GM13976 (cell line): ENCODE results near the gene TRPM5.
A peak's percentile ranks its signal among the peaks of the same experiment; 100 is the strongest.

Experiments used
- DNase-seq: peaks from one replicate; pipeline ENCODE4 v3.0.0; 2012; ENCODE audit warnings: low spot score
- CTCF ChIP-seq: IDR thresholded peaks from 2 replicates; pipeline ENCODE4 v1.5.1; 2012; ENCODE audit warnings: borderline replicate concordance, mild to moderate bottlenecking; ENCODE audit not compliant: insufficient read depth; ENCODE audit errors: extremely low read depth, missing control alignments, control extremely low read depth
- in situ Hi-C: fragments of 300-500 bp; cut with MboI; formaldehyde crosslinking; loops from one replicate; pipeline ENCODE4 v1.12.0; 2022; ENCODE audit warnings: low sequenced_read_pairs, mixed read lengths, inconsistent platforms; ENCODE audit not compliant: unreplicated experiment

The TRPM5 gene

GRCh38 chr11:2421226-2421994 is 22.9 kb downstream of the TRPM5 start:
- in situ Hi-C loops = loop anchor here (10.0 kb wide), 1 partner anchor 217 kb away; no protein-coding TSS in a partner anchor
- no peak for DNase-seq
- TF ChIP-seq CTCF = no peak

- in situ Hi-C loops = loop anchor here (10.0 kb wide), 1 partner anchor 216 kb away; no protein-coding TSS in a partner anchor
- TF ChIP-seq CTCF = peak; percentile 96
- DNase-seq = peak; percentile 96
Measured at GRCh38 chr11:2420502-2421225, 23.6 kb downstream of the TRPM5 start.

GRCh38 chr11:2419638-2420501 is 24.4 kb downstream of the TRPM5 start:
- in situ Hi-C loops = loop anchor here (10.0 kb wide), 2 partner anchors 105 to 215 kb away; no protein-coding TSS in a partner anchor
- TF ChIP-seq CTCF = peak; percentile 78
- DNase-seq = peak; percentile 89

- in situ Hi-C loops = loop anchor here (10.0 kb wide), 1 partner anchor 104 kb away; no protein-coding TSS in a partner anchor
- no peak for DNase-seq
- no peak for TF ChIP-seq CTCF
Measured at GRCh38 chr11:2418693-2419360, 25.5 kb downstream of the TRPM5 start.

- TF ChIP-seq CTCF = no peak
- no peak for DNase-seq
- in situ Hi-C loops = loop anchor here (10.0 kb wide), 1 partner anchor 103 kb away; no protein-coding TSS in a partner anchor
Measured at GRCh38 chr11:2417856-2418692, 26.2 kb downstream of the TRPM5 start.
